ENCODE results near the gene PDE4D.

DNA sequence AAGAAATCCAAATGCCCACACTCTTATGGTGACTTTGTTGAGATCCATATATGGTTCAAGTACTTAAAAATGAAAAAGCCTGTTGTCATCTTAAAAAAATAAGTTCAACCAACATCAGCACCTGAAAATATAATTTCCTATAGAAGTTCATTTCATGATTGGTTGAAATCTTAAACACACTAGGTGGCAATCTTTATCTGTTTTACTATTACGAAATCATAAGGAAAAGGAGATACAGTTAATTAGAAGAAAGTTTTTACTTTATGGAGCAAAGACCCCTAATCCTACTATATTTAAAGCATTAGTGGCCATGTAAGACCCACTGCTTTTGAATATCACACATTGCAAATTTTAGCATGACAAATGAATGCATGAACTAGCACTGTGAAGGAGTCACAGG, 694.7 kb downstream of the PDE4D start:
- TF ChIP-seq CTCF (IDR thresholded peaks at IDR 0.05) (no peak), POLR2A (IDR thresholded peaks at IDR 0.05) (no peak)
